Sigmoid colon (tissue), 4 donors: ENCODE results near the gene GGCX.

Source experiments
- CTCF ChIP-seq, 4 experiments: fragments of 450-650 bp in 3 of 4; fragments of 200-600 bp in 1 of 4; IDR thresholded peaks; one replicate each; pipeline ENCODE4 v1.5.1; 2016 to 2019; ENCODE audit warnings: antibody characterized with exemption in 4 of 4, mild to moderate bottlenecking in 3 of 4, moderate library complexity in 2 of 4
- EP300 ChIP-seq, 4 donors: sonication (generic); formaldehyde crosslinking; IDR thresholded peaks; one replicate each; pipeline ENCODE4 v1.6.1; 2017; ENCODE audit warnings: antibody characterized with exemption in 4 of 4
- POLR2A ChIP-seq, 2 donors: fragments of 450-650 bp; IDR thresholded peaks; one replicate each; pipeline ENCODE4 v1.6.1; 2016; ENCODE audit warnings: antibody characterized with exemption in 2 of 2, mild to moderate bottlenecking in 2 of 2, moderate library complexity in 2 of 2
- POLR2AphosphoS5 ChIP-seq, 4 donors: sonication (generic); formaldehyde crosslinking; IDR thresholded peaks; one replicate each; pipeline ENCODE4 v1.6.1; 2017; ENCODE audit warnings: antibody characterized with exemption in 4 of 4

GRCh38 chr2:85536479-85536878, 24.8 kb downstream of the GGCX start:
- no peak for TF ChIP-seq CTCF (IDR thresholded peaks at IDR 0.05)
- TF ChIP-seq POLR2A (IDR thresholded peaks at IDR 0.05) = no peak
- TF ChIP-seq POLR2AphosphoS5 (IDR thresholded peaks at IDR 0.05) = no peak
- no peak for TF ChIP-seq EP300 (IDR thresholded peaks at IDR 0.05)
